Measurements from ENCODE around the gene ZC3H6. TPM values are rescaled to one million over a fixed set of nuclear protein-coding genes. Genes with fewer than 3 reads are reported as not detected.

ZC3H6 gene
- total and polyA plus RNA-seq, 2 of the 13 experiments (the other 11 are each of a cell fraction or from before 2014, with no cell fraction given): 0.71 to 0.93 TPM

DNA sequence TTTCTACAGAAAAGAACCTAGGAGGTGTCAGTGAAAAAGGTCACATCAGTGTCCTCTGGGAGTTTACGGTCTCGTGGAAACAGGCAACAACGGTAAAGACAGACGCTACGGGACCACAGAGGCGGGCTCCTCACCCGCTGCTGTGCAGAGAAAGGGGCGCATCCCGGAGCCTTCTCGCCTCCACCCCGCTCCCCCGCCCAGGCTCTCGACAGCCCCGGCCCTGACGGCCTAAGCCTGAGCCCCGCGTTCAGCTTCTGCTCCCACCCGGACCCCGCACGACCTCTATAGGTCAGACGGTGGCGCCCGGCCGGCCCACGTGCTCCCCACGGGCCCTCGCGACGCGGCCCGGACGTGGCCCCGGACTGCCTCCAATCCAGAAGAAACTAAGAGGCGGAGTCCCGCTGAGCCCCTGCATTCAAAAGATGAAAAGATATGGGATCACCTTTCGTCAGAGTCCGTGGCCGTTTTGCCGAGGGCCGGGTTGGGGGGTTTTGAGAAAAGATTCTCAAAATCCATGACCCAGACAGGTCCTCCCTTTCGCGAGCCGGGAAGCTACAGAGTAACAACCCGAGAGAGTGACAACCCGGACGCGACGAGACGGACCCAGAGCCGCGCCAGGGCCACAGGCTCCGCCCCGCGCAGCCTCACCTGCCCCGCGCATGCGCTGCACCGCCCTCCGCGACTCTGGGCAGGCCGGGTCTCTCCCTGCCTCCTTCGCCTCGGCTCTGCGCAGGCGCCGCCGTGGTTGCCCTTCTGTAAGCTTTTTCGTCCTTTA is 20.7 kb upstream of the ZC3H6 start, which contains the start of gene ZC3H8 (continued):
- no peak for TF ChIP-seq HNF1A (IDR thresholded peaks at IDR 0.05; ENCODE audit: low read depth)
- TF ChIP-seq HNF1A (CRISPR knock-in tag; IDR thresholded peaks at IDR 0.05; ENCODE audit: borderline replicate concordance): no peak
- TF ChIP-seq SMARCC2 (IDR thresholded peaks at IDR 0.05): no peak
- no peak for TF ChIP-seq EHMT2 (IDR thresholded peaks at IDR 0.05; ENCODE audit: borderline replicate concordance, low read depth, low read length)
- TF ChIP-seq NAIF1 (CRISPR knock-in tag; IDR thresholded peaks at IDR 0.05; ENCODE audit: borderline replicate concordance): 0 out of 2 replicates have a peak, but pooled peaks have one; percentile 46
- 0 out of 2 replicates have a peak, but pooled peaks have one; percentile 47 for TF ChIP-seq ZNF512 (CRISPR knock-in tag; IDR thresholded peaks at IDR 0.05)
- TF ChIP-seq SIX1 (CRISPR knock-in tag; IDR thresholded peaks at IDR 0.05; ENCODE audit: borderline replicate concordance): no peak
- TF ChIP-seq SP140L (CRISPR knock-in tag; IDR thresholded peaks at IDR 0.05; ENCODE audit: borderline replicate concordance): peak; percentile 81; the same call in 1 of the 2 replicates
- TF ChIP-seq CC2D1A (CRISPR knock-in tag; IDR thresholded peaks at IDR 0.05): no peak; the same call in 1 of the 2 replicates
- peak; percentile 84; the same call in 1 of the 2 replicates for TF ChIP-seq TEAD2 (CRISPR knock-in tag; IDR thresholded peaks at IDR 0.05)
- peak; percentile 79 for TF ChIP-seq KMT2B (CRISPR knock-in tag; IDR thresholded peaks at IDR 0.05)
- 0 out of 2 replicates have a peak, but pooled peaks have one; percentile 14 for TF ChIP-seq FOXA3 (CRISPR knock-in tag; IDR thresholded peaks at IDR 0.05)
- peak; percentile 68; the same call in 1 of the 2 replicates for TF ChIP-seq ZNF772 (CRISPR knock-in tag; IDR thresholded peaks at IDR 0.05)
- 0 out of 2 replicates have a peak, but pooled peaks have one; percentile 69 for TF ChIP-seq ZNF850 (CRISPR knock-in tag; conservative IDR thresholded peaks at IDR 0.05)
- peak; percentile 84 for TF ChIP-seq ZNF18 (CRISPR knock-in tag; IDR thresholded peaks at IDR 0.05; ENCODE audit: insufficient replicate concordance)
- peak; percentile 65; the same call in 1 of the 2 replicates for TF ChIP-seq ZHX1 (CRISPR knock-in tag; IDR thresholded peaks at IDR 0.05; ENCODE audit: low read depth)
- TF ChIP-seq ZNF296 (CRISPR knock-in tag; conservative IDR thresholded peaks at IDR 0.05): peak; percentile 62; the same call in 1 of the 2 replicates
- no peak; the same call in 1 of the 2 replicates for TF ChIP-seq ZNF749 (CRISPR knock-in tag; IDR thresholded peaks at IDR 0.05; ENCODE audit: borderline replicate concordance)
